ENCODE data around the gene C3orf22.

GRCh38 chr3:126508564-126508964 is 50.2 kb downstream of the C3orf22 start:
- TF ChIP-seq POLR2A (IDR thresholded peaks at IDR 0.05) (no peak), CTCF (IDR thresholded peaks at IDR 0.05) (no peak)
